ENCODE results near the gene INSL3. TPM values are rescaled to one million over a fixed set of nuclear protein-coding genes. Genes with fewer than 3 reads are reported as not detected.

INSL3 gene
- total and polyA plus RNA-seq, 2 of the 13 experiments (the other 11 are each of a cell fraction or from before 2014, with no cell fraction given) = 0.30 TPM; not detected in 1

DNA sequence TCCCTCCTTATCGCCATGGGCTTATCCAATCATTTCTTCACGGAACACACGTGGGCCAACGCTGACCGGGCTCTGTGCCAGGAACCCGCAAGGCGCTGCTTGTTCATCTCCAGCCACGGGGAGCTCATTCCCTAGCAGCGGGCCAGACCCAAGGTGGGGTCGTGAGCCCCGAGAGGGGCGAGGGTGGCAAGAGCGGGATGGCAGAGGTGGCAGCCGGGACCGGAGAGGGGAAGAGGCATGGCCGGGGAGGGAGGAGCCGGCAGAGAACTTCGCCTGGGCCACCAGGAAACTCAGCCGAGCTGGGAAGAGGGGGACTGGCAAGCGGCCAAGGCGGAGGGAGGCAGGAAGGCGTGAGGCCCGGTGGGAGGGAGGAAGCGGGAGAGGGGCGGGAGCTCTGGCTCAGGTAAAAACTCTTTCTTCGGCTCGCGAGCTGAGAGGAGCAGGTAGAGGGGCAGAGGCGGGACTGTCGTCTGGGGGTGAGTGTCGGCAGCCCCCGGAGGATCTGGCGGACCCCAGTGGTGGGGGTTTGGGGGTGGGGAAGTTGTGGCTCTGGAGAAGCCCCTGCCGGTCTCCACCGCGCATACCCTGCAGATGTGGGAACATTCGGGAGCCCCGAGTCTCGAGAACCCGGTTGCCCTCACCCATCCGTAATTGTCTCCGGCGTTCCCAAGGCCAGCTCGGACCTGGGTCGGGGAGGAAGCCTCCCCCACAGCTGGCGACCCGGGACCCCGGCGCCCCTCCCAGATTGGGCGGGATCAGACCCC lies 26.4 kb downstream of the INSL3 start, which contains the start of gene B3GNT3 (continued):
- TF ChIP-seq ZNF605 (CRISPR knock-in tag; IDR thresholded peaks at IDR 0.05) = no peak
- no peak for TF ChIP-seq ZNF552 (CRISPR knock-in tag; IDR thresholded peaks at IDR 0.05; ENCODE audit: borderline replicate concordance)
- peak; percentile 35; the same call in 1 of the 2 replicates for TF ChIP-seq SALL2 (CRISPR knock-in tag; IDR thresholded peaks at IDR 0.05)
- no peak; a peak in 1 of 4 replicates for TF ChIP-seq POLR2A (IDR thresholded peaks at IDR 0.05; ENCODE audit: insufficient read depth in 1 of 2, low read depth in 2 of 2, low read length in 2 of 2)
- TF ChIP-seq ZNF747 (CRISPR knock-in tag; IDR thresholded peaks at IDR 0.05; ENCODE audit: borderline replicate concordance) = no peak
- TF ChIP-seq, protein P1, sequence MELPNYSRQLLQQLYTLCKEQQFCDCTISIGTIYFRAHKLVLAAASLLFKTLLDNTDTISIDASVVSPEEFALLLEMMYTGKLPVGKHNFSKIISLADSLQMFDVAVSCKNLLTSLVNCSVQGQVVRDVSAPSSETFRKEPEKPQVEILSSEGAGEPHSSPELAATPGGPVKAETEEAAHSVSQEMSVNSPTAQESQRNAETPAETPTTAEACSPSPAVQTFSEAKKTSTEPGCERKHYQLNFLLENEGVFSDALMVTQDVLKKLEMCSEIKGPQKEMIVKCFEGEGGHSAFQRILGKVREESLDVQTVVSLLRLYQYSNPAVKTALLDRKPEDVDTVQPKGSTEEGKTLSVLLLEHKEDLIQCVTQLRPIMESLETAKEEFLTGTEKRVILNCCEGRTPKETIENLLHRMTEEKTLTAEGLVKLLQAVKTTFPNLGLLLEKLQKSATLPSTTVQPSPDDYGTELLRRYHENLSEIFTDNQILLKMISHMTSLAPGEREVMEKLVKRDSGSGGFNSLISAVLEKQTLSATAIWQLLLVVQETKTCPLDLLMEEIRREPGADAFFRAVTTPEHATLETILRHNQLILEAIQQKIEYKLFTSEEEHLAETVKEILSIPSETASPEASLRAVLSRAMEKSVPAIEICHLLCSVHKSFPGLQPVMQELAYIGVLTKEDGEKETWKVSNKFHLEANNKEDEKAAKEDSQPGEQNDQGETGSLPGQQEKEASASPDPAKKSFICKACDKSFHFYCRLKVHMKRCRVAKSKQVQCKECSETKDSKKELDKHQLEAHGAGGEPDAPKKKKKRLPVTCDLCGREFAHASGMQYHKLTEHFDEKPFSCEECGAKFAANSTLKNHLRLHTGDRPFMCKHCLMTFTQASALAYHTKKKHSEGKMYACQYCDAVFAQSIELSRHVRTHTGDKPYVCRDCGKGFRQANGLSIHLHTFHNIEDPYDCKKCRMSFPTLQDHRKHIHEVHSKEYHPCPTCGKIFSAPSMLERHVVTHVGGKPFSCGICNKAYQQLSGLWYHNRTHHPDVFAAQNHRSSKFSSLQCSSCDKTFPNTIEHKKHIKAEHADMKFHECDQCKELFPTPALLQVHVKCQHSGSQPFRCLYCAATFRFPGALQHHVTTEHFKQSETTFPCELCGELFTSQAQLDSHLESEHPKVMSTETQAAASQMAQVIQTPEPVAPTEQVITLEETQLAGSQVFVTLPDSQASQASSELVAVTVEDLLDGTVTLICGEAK (IDR thresholded peaks at IDR 0.05) = no peak
- TF ChIP-seq, protein P1 (CRISPR knock-in tag; IDR thresholded peaks at IDR 0.05) = no peak; the same call in 1 of the 2 replicates
- no peak for TF ChIP-seq KDM4B (CRISPR knock-in tag; IDR thresholded peaks at IDR 0.05)
- no peak for TF ChIP-seq ZNF709 (CRISPR knock-in tag; IDR thresholded peaks at IDR 0.05)
- no peak for TF ChIP-seq HNRNPK (IDR thresholded peaks at IDR 0.05; ENCODE audit: low read depth, low read length, poor library complexity, severe bottlenecking)
- TF ChIP-seq NPAS2 (CRISPR knock-in tag; IDR thresholded peaks at IDR 0.05; ENCODE audit: borderline replicate concordance) = no peak
- TF ChIP-seq, protein P2, sequence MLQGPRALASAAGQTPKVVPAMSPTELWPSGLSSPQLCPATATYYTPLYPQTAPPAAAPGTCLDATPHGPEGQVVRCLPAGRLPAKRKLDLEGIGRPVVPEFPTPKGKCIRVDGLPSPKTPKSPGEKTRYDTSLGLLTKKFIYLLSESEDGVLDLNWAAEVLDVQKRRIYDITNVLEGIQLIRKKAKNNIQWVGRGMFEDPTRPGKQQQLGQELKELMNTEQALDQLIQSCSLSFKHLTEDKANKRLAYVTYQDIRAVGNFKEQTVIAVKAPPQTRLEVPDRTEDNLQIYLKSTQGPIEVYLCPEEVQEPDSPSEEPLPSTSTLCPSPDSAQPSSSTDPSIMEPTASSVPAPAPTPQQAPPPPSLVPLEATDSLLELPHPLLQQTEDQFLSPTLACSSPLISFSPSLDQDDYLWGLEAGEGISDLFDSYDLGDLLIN (CRISPR knock-in tag; IDR thresholded peaks at IDR 0.05; ENCODE audit: borderline replicate concordance) = no peak
- TF ChIP-seq ZNF615 (CRISPR knock-in tag; IDR thresholded peaks at IDR 0.05; ENCODE audit: borderline replicate concordance) = no peak
- TF ChIP-seq, protein P3, sequence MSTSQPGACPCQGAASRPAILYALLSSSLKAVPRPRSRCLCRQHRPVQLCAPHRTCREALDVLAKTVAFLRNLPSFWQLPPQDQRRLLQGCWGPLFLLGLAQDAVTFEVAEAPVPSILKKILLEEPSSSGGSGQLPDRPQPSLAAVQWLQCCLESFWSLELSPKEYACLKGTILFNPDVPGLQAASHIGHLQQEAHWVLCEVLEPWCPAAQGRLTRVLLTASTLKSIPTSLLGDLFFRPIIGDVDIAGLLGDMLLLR (CRISPR knock-in tag; IDR thresholded peaks at IDR 0.05) = no peak
- no peak for TF ChIP-seq ATF7-NPFF (CRISPR knock-in tag; IDR thresholded peaks at IDR 0.05; ENCODE audit: low read depth)
- TF ChIP-seq, protein P4, sequence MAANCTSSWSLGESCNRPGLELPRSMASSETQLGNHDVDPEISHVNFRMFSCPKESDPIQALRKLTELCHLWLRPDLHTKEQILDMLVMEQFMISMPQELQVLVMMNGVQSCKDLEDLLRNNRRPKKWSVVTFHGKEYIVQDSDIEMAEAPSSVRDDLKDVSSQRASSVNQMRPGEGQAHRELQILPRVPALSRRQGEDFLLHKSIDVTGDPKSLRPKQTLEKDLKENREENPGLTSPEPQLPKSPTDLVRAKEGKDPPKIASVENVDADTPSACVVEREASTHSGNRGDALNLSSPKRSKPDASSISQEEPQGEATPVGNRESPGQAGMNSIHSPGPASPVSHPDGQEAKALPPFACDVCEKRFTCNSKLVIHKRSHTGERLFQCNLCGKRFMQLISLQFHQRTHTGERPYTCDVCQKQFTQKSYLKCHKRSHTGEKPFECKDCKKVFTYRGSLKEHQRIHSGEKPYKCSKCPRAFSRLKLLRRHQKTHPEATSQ (CRISPR knock-in tag; IDR thresholded peaks at IDR 0.05; ENCODE audit: borderline replicate concordance) = no peak
- no peak for TF ChIP-seq SP1 (IDR thresholded peaks at IDR 0.05)
- no peak for TF ChIP-seq SP1 (CRISPR knock-in tag; IDR thresholded peaks at IDR 0.05)
